ENCODE results near the gene MDH1B. TPM values are rescaled to one million over a fixed set of nuclear protein-coding genes. Genes with fewer than 3 reads are reported as not detected.
"Not testable (repeated sequence)": the region's sequence is repeated elsewhere in the genome, so short reads cannot be mapped to it uniquely, and the experiment has no call there.

MDH1B gene
- total RNA-seq, 1 donor from 2014 or later = 4.6 TPM

GRCh38 chr2:206716623-206717022 is 48.5 kb downstream of the MDH1B start:
- no peaks in the 10 kb centered on the region for H3K36me3 Mint-ChIP-seq (ENCODE audit: low read depth)
- H3K27ac Mint-ChIP-seq (ENCODE audit: unreplicated experiment) = no peak overlapping the region
- no peak for DNase-seq (ENCODE audit: low read depth, low spot score)
- H3K27me3 Mint-ChIP-seq (ENCODE audit: low read depth) = peaks cover 21% of the 10 kb centered on the region
- H3K4me3 Mint-ChIP-seq = no peak overlapping the region
- no peak for TF ChIP-seq CTCF (conservative IDR thresholded peaks at IDR 0.05)
- no peaks in the 10 kb centered on the region for H3K4me1 Mint-ChIP-seq
- H3K9me3 Mint-ChIP-seq = peaks cover 5% of the 10 kb centered on the region

- not testable (repeated sequence) for H3K4me1 Mint-ChIP-seq; H3K9me3 Mint-ChIP-seq; H3K36me3 Mint-ChIP-seq (ENCODE audit: low read depth); H3K4me3 Mint-ChIP-seq; DNase-seq (ENCODE audit: low read depth, low spot score); H3K27ac Mint-ChIP-seq (ENCODE audit: unreplicated experiment)
- peaks cover 21% of the 10 kb centered on the region for H3K27me3 Mint-ChIP-seq (ENCODE audit: low read depth)
Observed at GRCh38 chr2:206715183-206715582, 49.9 kb downstream of the MDH1B start.

GRCh38 chr2:206713746-206714145 is 51.4 kb downstream of the MDH1B start:
- H3K36me3 Mint-ChIP-seq (ENCODE audit: low read depth) = no peaks in the 10 kb centered on the region
- no peaks in the 10 kb centered on the region for H3K4me1 Mint-ChIP-seq
- no peak overlapping the region for H3K4me3 Mint-ChIP-seq
- no peak for DNase-seq (ENCODE audit: low read depth, low spot score)
- no peak for TF ChIP-seq CTCF (conservative IDR thresholded peaks at IDR 0.05)
- H3K27ac Mint-ChIP-seq (ENCODE audit: unreplicated experiment) = no peak overlapping the region
- H3K27me3 Mint-ChIP-seq (ENCODE audit: low read depth) = peaks cover 25% of the 10 kb centered on the region
- H3K9me3 Mint-ChIP-seq = peaks cover under 1% of the 10 kb centered on the region

- no peak for TF ChIP-seq CTCF (conservative IDR thresholded peaks at IDR 0.05)
- H3K27ac Mint-ChIP-seq (ENCODE audit: unreplicated experiment) = no peak overlapping the region
- H3K27me3 Mint-ChIP-seq (ENCODE audit: low read depth) = peaks cover 21% of the 10 kb centered on the region
- H3K4me1 Mint-ChIP-seq = no peaks in the 10 kb centered on the region
- no peak for DNase-seq (ENCODE audit: low read depth, low spot score)
- no peaks in the 10 kb centered on the region for H3K36me3 Mint-ChIP-seq (ENCODE audit: low read depth)
- H3K4me3 Mint-ChIP-seq = no peak overlapping the region
- H3K9me3 Mint-ChIP-seq = no peaks in the 10 kb centered on the region
Observed at GRCh38 chr2:206708286-206708685, 56.8 kb downstream of the MDH1B start.

GRCh38 chr2:206707164-206707701 is 57.9 kb downstream of the MDH1B start:
- TF ChIP-seq CTCF (conservative IDR thresholded peaks at IDR 0.05) = no peak
- H3K9me3 Mint-ChIP-seq = no peaks in the 10 kb centered on the region
- H3K36me3 Mint-ChIP-seq (ENCODE audit: low read depth) = no peaks in the 10 kb centered on the region

GRCh38 chr2:206701952-206702605 is 63.0 kb downstream of the MDH1B start:
- Mint-ChIP-seq H3K9me3 (no peaks in the 10 kb centered on the region), H3K4me3 (no peak overlapping the region), H3K4me1 (no peaks in the 10 kb centered on the region), H3K27me3 (ENCODE audit: low read depth) (peaks cover 15% of the 10 kb centered on the region), H3K27ac (ENCODE audit: unreplicated experiment) (no peak overlapping the region), H3K36me3 (ENCODE audit: low read depth) (no peaks in the 10 kb centered on the region)
- no peak for DNase-seq (ENCODE audit: low read depth, low spot score)
- no peak for TF ChIP-seq CTCF (conservative IDR thresholded peaks at IDR 0.05)

More at GRCh38 chr2:206707164-206707701, 57.9 kb downstream of the MDH1B start:
- H3K4me3 Mint-ChIP-seq = no peak overlapping the region
- H3K27me3 Mint-ChIP-seq (ENCODE audit: low read depth) = peaks cover 23% of the 10 kb centered on the region
- no peaks in the 10 kb centered on the region for H3K4me1 Mint-ChIP-seq
- no peak overlapping the region for H3K27ac Mint-ChIP-seq (ENCODE audit: unreplicated experiment)
- no peak for DNase-seq (ENCODE audit: low read depth, low spot score)

Data from neural crest cell (in vitro differentiated cells).